RKO (cell line): ENCODE data around the gene RTL3.
"Not testable (repeated sequence)": the region's sequence is repeated elsewhere in the genome, so short reads cannot be mapped to it uniquely, and the experiment has no call there.

Experiments used
- DNase-seq: peaks from one replicate; pipeline ENCODE4 v3.0.0-alpha.2; 2016; ENCODE audit warnings: low spot score

The RTL3 gene

GRCh38 chrX:78658845-78659744, at the start of gene RTL3:
RTL3 (minus strand) TSS chrX:78659328; CDS start chrX:78658420, 908 bp downstream.
- DNase-seq = no peak

GRCh38 chrX:78708816-78709215, 49.7 kb upstream of the RTL3 start:
- DNase-seq = no peak

DNA sequence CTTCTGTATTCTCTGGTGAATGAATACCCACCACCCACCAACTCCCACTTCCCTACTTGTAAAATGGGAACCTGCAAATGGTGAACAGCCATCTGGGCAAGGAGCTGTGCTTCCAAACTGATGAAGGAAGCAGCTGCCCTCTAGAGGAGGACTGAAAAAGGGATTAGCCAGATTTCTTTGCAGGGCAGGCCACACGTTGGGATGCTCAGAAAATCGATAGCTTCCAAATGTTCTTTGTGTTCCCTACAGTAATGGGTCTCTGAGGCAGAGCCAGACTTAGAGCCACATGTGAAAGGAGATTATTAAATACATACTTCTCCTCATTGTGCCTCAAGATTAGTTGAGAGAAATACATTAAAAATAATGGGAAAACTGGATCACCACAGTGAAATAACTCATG, 49.1 kb upstream of the RTL3 start:
- peak; percentile 46 for DNase-seq

GRCh38 chrX:78706071-78706470, 46.9 kb upstream of the RTL3 start:
- DNase-seq = no peak

DNA sequence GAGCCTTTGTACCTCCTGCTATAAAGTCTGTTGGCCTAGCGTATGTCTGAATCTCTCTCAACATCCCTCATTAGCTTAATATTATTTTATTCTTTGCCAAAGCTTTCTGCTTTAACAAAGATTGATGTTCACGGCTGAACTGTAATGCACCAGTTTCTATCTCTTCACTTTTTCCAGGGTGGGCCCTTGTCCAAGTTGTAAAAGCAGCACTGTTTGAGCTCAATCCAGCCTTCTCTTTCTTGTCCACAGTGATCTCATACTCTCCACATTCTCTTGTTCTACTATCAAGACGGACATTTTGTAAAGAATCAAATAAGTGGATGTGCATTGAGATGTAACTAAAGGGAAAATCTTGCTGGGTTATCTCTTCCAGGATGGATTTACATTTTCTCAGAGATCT, 34.4 kb upstream of the RTL3 start:
- no peak for DNase-seq

DNA sequence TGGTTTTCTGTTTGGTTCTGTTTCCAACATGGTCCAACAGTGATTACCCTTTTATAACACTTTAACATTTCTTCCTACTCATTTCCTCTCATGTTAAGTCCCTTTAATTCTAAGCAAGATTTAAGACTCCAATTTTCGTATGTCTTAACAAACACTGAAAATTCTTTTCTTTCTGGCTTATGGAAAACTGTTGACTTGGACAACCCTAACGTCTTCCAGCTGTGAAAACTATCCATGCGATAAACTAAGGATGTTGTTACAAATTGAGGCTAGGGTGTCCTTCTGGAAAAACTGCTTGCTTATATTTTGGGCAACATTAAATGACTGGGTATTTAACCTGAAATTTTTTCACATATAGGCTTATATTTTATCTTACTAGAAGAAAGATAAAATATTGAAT, 33.9 kb upstream of the RTL3 start:
- DNase-seq = no peak

- DNase-seq = no peak
These were observed 28.5 kb upstream of the RTL3 start for GRCh38 chrX:78687586-78687985.

DNA sequence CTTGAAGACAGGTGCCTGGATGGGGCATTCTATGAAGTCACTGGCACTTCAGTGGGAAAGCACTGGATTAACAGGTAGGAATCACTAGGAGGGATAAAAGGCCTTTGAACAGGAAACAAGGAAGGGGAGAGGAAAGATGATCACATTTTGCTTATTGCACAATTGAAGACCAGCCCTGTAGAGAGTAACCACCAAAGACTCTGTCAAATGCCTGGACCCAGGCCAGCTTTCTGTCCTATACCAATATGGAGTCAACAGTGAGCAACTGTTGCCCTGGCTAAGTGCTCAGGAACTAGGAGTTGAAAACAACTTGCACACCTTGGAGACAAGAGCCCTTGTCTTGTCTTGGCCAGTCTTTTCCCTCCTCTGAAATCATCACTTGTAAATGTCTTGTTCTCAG, 14.1 kb upstream of the RTL3 start:
- no peak for DNase-seq

GRCh38 chrX:78665342-78665741, 6.2 kb upstream of the RTL3 start:
- no peak for DNase-seq

DNA sequence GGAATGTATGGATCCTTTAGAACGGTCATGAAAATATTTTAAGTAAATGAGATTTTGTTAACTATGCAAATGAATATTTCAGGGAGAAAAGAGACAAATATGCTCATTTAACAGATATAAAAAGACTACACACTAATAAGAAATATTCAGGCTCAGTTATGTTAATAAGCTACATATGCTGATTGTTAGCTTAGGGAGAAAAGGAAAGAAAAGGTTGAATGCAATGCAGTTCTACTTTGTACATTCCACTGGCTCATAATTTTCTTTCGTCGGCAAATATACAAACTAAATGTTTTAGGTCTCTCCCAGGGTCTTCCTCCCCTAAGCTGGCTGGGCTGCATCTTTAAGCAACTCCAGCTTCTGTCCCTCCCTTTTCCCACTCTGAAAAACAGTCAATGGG, 2.7 kb upstream of the RTL3 start:
- no peak for DNase-seq

GRCh38 chrX:78659955-78660354, 827 bp upstream of the RTL3 start:
- DNase-seq = no peak

DNA sequence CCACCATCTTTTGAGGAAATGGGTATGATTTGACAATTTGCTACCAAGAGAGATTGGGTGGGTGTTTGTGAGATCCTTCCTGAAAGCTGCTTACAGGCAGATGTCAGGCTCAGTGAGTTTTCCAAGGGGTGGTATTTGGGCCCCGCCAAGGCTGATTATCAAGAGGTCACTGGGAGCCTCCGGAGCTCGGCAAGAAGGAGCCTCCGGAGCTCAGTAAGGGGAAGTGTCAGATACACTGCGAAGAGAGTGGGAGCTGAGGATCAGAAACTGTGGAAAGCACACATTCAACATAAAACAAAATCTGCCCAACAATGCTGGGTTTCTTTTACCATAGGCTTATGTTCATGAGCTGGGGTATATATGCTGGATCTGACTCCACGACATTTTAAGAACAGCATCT, 714 bp downstream of the RTL3 start:
- DNase-seq = no peak

GRCh38 chrX:78655642-78656041, 3.5 kb downstream of the RTL3 start:
- no peak for DNase-seq

DNA sequence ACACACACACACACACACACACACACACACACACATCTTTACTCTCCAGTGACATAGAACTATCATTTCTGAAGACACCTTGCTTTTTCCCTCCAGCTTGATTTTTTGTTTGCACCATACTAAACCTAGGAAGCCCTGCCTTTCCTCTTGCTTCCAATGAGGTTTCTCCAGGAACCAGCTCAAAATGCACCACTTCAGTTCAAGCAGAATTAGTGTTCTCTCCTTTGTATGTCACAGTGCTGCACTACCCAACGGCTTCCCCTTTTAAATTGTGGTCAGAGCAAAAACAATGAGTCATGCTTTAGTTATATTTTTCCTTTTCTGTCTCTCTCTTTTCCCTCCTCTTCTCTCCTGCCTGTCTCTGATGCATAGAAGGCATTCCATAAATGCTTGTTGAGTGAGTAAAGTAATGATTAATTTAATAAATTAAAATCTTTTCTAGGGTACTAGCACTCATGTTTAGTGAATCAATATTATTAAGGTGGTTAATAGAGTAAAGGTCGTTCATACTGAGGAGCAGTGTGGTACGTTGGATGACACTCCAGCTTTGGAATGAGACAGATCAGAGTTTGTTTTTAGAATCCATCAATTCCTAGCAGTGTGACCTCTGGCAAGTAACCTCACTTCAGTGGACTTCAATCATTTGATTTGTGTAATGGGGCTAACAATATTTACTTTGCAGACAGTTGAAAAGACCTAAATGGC, 5.9 kb downstream of the RTL3 start:
- peak; percentile 28 for DNase-seq

DNA sequence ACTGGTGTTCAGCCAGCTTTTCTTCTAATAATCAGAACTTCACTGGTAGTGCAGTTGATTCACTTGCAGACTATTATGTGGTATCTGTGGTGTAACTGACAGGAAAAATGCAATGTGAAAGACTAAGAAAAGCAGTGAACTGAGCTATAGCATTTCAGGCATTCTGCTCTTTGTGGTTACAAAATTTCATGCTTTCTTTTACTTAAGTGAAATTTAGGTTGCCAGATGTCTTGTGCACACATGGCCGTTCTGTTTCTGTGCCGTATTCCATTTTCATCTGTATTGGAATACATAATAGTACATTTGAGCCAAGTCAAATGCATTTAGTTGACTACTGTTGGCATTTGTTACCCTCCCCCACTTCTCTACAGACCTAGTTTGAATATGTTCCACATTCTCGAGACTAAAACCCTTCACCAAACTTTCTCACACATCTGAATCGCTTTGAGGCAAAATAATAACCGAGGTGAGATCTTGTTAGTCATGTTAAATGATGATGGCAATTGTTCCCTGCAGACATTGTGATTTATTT, 8.2 kb downstream of the RTL3 start:
- no peak for DNase-seq

DNA sequence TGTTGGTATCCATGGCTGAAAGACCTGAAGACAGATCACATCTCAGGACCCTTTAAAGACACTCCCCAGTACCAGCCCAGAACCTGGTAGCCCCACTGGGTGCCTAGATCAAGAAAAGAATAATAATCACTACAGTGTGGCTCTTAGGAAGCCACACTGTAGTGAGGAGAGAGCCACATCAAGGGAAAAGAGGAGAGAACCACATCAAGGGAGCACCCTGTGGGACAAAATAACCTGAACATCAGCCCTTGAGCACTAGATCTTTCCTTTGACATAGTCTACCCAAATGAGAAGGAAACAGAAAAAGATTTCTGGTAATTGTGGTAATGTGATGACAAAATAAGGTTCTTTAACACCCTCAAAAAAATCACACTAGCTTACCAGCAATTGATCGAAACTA, 15.3 kb downstream of the RTL3 start:
- no peak for DNase-seq

- DNase-seq = no peak
These were observed 16.0 kb downstream of the RTL3 start for GRCh38 chrX:78643096-78643495.

DNA sequence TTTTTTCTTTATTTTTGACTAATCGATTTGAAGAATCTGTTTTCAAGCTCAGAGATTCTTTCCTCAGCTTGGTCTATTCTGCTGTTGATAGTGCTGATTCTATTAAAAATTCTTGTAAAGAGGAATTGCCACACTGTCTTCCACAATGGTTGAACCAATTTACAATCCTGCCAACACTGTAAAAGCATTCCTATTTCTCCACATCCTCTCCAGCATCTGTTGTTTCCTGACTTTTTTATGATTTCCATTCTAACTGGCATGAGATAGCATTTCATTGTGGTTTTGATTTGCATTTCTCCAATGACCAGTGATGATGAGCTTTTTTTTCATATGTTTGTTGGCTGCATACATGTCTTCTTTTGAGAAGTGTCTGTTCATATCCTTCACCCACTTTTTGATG, 23.0 kb downstream of the RTL3 start:
- DNase-seq = not testable (repeated sequence)

DNA sequence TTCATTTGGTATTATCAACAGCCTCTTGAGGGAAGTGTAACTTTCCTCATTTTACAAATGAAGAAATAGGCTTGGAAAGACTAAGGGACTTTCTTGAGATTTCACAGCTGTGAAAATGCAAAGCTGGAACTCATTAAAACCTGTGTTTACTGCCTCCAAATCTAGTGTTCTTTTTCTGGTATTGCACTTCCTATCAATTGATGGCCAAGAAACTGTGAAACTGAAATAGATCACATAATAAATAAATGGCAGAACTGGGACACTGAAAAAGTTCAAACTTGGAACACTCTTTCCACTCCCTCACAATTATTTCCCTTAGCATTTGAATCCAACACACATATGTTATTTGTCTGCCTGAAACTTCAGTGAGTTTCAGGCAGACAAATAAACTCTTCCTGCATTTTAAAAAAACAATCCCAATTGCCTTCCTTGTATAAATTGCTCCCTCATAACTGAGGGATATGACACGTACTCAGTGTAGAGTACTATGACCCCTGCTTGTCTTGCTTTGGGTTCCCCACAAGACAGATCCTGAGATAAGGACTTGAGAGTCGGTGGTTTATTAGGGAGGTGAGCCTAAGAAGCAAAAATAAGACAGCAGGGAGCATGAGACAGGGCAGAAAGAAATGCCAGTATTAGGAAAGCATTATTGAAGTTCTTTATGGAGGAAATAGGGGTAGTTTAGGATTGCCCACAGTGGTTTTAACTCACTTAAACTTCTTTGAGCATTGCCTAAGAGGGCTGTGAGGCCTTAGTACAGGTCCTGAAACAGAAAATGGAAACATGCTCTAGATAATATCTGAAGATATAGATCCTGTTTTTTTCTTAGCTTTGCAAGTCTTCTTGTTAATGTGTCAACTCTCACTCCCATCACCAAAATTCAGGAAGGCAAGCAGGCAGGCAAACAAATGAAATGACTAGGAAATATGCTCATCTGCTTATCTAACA, 33.9 kb downstream of the RTL3 start:
- no peak for DNase-seq

GRCh38 chrX:78624426-78624825, 34.7 kb downstream of the RTL3 start:
- DNase-seq = no peak

DNA sequence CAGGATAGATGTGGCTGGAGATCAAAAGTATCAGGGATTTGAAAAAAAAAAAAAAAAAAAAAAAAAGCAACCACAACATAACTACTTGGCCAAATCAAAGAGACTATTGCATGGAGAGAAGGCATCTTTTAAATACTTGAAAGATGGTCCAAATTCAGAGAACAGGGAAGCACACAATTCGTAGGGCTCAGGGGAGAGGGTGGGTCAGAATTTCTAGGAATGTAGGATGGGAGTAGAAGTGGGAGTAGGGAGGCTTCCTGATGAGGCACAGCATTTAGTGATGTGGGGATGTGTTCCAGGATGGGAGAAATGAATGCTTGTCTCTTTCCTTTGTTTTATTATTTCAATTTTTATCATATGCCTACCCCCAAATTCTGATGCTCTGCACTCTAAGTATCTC, 36.3 kb downstream of the RTL3 start:
- DNase-seq = no peak

GRCh38 chrX:78619834-78620233, 39.3 kb downstream of the RTL3 start:
- DNase-seq = no peak
